ENCODE measurements around the gene CCDC136.

CCDC136 gene

GRCh38 chr7:128835790-128836641 lies 44.2 kb downstream of the CCDC136 start:
- Histone ChIP-seq H3K4me3 (ENCODE audit: low read length) (no peak overlapping the region), H3K36me3 (ENCODE audit: control insufficient read depth, low read length) (no peaks in the 10 kb centered on the region), H3K9me2 (replicated peaks; ENCODE audit: control insufficient read depth, low read length) (no peaks in the 10 kb centered on the region), H4K20me1 (ENCODE audit: control insufficient read depth, insufficient read depth, low read depth, low read length) (no peaks in the 10 kb centered on the region), H3K27me3 (ENCODE audit: control insufficient read depth, low read length) (peaks cover 5% of the 10 kb centered on the region; the same call in 1 of the 2 replicates), H3K4me2 (ENCODE audit: low read length) (no peak overlapping the region), H3F3A (ENCODE audit: control insufficient read depth, insufficient read depth) (peaks cover 4% of the 10 kb centered on the region), H3K4me1 (ENCODE audit: control insufficient read depth, low read length) (peaks cover 32% of the 10 kb centered on the region), H3K79me2 (ENCODE audit: control insufficient read depth, low read length) (no peaks in the 10 kb centered on the region), H3K9me3 (ENCODE audit: control insufficient read depth, insufficient read depth, low read length) (no peaks in the 10 kb centered on the region), H3K27ac (ENCODE audit: low read depth, low read length) (no peak overlapping the region)
- TF ChIP-seq EZH2phosphoT487 (IDR thresholded peaks at IDR 0.05; ENCODE audit: borderline replicate concordance, low read length): no peak
- TF ChIP-seq, protein P1, sequence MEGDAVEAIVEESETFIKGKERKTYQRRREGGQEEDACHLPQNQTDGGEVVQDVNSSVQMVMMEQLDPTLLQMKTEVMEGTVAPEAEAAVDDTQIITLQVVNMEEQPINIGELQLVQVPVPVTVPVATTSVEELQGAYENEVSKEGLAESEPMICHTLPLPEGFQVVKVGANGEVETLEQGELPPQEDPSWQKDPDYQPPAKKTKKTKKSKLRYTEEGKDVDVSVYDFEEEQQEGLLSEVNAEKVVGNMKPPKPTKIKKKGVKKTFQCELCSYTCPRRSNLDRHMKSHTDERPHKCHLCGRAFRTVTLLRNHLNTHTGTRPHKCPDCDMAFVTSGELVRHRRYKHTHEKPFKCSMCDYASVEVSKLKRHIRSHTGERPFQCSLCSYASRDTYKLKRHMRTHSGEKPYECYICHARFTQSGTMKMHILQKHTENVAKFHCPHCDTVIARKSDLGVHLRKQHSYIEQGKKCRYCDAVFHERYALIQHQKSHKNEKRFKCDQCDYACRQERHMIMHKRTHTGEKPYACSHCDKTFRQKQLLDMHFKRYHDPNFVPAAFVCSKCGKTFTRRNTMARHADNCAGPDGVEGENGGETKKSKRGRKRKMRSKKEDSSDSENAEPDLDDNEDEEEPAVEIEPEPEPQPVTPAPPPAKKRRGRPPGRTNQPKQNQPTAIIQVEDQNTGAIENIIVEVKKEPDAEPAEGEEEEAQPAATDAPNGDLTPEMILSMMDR (IDR thresholded peaks at IDR 0.05; ENCODE audit: low read depth, low read length, poor library complexity, severe bottlenecking): no peak

- H3F3A ChIP-seq (ENCODE audit: control insufficient read depth, insufficient read depth): peaks cover 4% of the 10 kb centered on the region
- no peaks in the 10 kb centered on the region for H3K9me3 ChIP-seq (ENCODE audit: control insufficient read depth, insufficient read depth, low read length)
- H4K20me1 ChIP-seq (ENCODE audit: control insufficient read depth, insufficient read depth, low read depth, low read length): no peaks in the 10 kb centered on the region
- H3K27ac ChIP-seq (ENCODE audit: low read depth, low read length): no peak overlapping the region
- peaks cover 32% of the 10 kb centered on the region for H3K4me1 ChIP-seq (ENCODE audit: control insufficient read depth, low read length)
- H3K27me3 ChIP-seq (ENCODE audit: control insufficient read depth, low read length): peaks cover 5% of the 10 kb centered on the region; the same call in 1 of the 2 replicates
- H3K36me3 ChIP-seq (ENCODE audit: control insufficient read depth, low read length): no peaks in the 10 kb centered on the region
- no peak for TF ChIP-seq EZH2phosphoT487 (IDR thresholded peaks at IDR 0.05; ENCODE audit: borderline replicate concordance, low read length)
- TF ChIP-seq, protein P1 (IDR thresholded peaks at IDR 0.05; ENCODE audit: low read depth, low read length, poor library complexity, severe bottlenecking): no peak
- no peak overlapping the region for H3K4me3 ChIP-seq (ENCODE audit: low read length)
- H3K9me2 ChIP-seq (replicated peaks; ENCODE audit: control insufficient read depth, low read length): no peaks in the 10 kb centered on the region
- no peak overlapping the region for H3K4me2 ChIP-seq (ENCODE audit: low read length)
- H3K79me2 ChIP-seq (ENCODE audit: control insufficient read depth, low read length): no peaks in the 10 kb centered on the region
Observed at GRCh38 chr7:128836729-128837348, 45.1 kb downstream of the CCDC136 start.

- Histone ChIP-seq H3K9me2 (replicated peaks; ENCODE audit: control insufficient read depth, low read length) (no peaks in the 10 kb centered on the region), H3K79me2 (ENCODE audit: control insufficient read depth, low read length) (no peaks in the 10 kb centered on the region), H3F3A (ENCODE audit: control insufficient read depth, insufficient read depth) (peaks cover 4% of the 10 kb centered on the region), H3K27me3 (ENCODE audit: control insufficient read depth, low read length) (peaks cover 5% of the 10 kb centered on the region; the same call in 1 of the 2 replicates), H4K20me1 (ENCODE audit: control insufficient read depth, insufficient read depth, low read depth, low read length) (no peaks in the 10 kb centered on the region), H3K4me3 (ENCODE audit: low read length) (no peak overlapping the region), H3K9me3 (ENCODE audit: control insufficient read depth, insufficient read depth, low read length) (no peaks in the 10 kb centered on the region), H3K27ac (ENCODE audit: low read depth, low read length) (no peak overlapping the region), H3K36me3 (ENCODE audit: control insufficient read depth, low read length) (no peaks in the 10 kb centered on the region), H3K4me1 (ENCODE audit: control insufficient read depth, low read length) (peaks cover 31% of the 10 kb centered on the region), H3K4me2 (ENCODE audit: low read length) (no peak overlapping the region)
- TF ChIP-seq, protein P1 (IDR thresholded peaks at IDR 0.05; ENCODE audit: low read depth, low read length, poor library complexity, severe bottlenecking): no peak
- TF ChIP-seq EZH2phosphoT487 (IDR thresholded peaks at IDR 0.05; ENCODE audit: borderline replicate concordance, low read length): no peak
Observed at GRCh38 chr7:128837521-128837921, 45.8 kb downstream of the CCDC136 start.
